K562 (cell line): Measurements from ENCODE around the gene CCR7. TPM values are rescaled to one million over a fixed set of nuclear protein-coding genes. Genes with fewer than 3 reads are reported as not detected.
A peak's percentile ranks its signal among the peaks of the same experiment; 100 is the strongest.

ENCODE experiments used
- ATF6 ChIP-seq: sonication (generic); formaldehyde crosslinking; IDR thresholded peaks from 2 replicates; pipeline ENCODE4 v1.4.0; 2020; ENCODE audit warnings: mild to moderate bottlenecking, missing genetic modification reagents
- CBFB ChIP-seq: sonication (generic); formaldehyde crosslinking; IDR thresholded peaks from 2 replicates; pipeline ENCODE4 v1.4.0; 2020; ENCODE audit warnings: mild to moderate bottlenecking, missing genetic modification reagents
- CREBBP ChIP-seq: IDR thresholded peaks from one replicate; pipeline ENCODE4 v1.6.1; 2012; ENCODE audit warnings: low read depth, mild to moderate bottlenecking, control low read depth, inconsistent platforms, low read length
- ESRRB ChIP-seq: fragments of 250-450 bp; sonication (Bioruptor Pico); IDR thresholded peaks from 2 replicates; pipeline ENCODE4 v1.5.0; 2020; ENCODE audit warnings: mild to moderate bottlenecking, moderate library complexity, borderline replicate concordance
- GATA2 ChIP-seq: sonication (generic); formaldehyde crosslinking; IDR thresholded peaks from 2 replicates; pipeline ENCODE4 v1.4.0; 2020; ENCODE audit warnings: mild to moderate bottlenecking, missing genetic modification reagents
- HMG20A ChIP-seq: fragments of 450-650 bp; formaldehyde crosslinking; conservative IDR thresholded peaks from 2 replicates; pipeline ENCODE4 v1.4.0; 2020; ENCODE audit warnings: mild to moderate bottlenecking, mixed read lengths
- HNRNPLL ChIP-seq: fragments of 200-400 bp; formaldehyde crosslinking; IDR thresholded peaks from 2 replicates; pipeline ENCODE4 v1.6.1; 2017; ENCODE audit warnings: low read length, low read depth, mild to moderate bottlenecking; ENCODE audit not compliant: poor library complexity, severe bottlenecking
- KLF1 ChIP-seq: fragments of 450-650 bp; IDR thresholded peaks from 2 replicates; pipeline ENCODE4 v1.6.1; 2016; ENCODE audit warnings: missing genetic modification characterization, missing compliant biosample characterization
- NONO ChIP-seq, 2 experiments: fragments of 200-400 bp in 1 of 2; fragments of 450-650 bp in 1 of 2; formaldehyde crosslinking in 1 of 2; IDR thresholded peaks; 2 replicates each; pipeline ENCODE4 v1.6.1; 2017; ENCODE audit warnings: low read depth in 2 of 2, mild to moderate bottlenecking in 2 of 2, moderate library complexity in 2 of 2, low read length in 1 of 2
- PTRF ChIP-seq: fragments of 450-650 bp; IDR thresholded peaks from 2 replicates; pipeline ENCODE4 v1.6.1; 2016; ENCODE audit warnings: mild to moderate bottlenecking, missing genetic modification characterization, missing compliant biosample characterization
- RERE ChIP-seq: sonication (generic); formaldehyde crosslinking; IDR thresholded peaks from 2 replicates; pipeline ENCODE4 v1.8.0; 2023; ENCODE audit warnings: missing genetic modification reagents, mild to moderate bottlenecking, borderline replicate concordance
- SIN3A ChIP-seq, 2 experiments: fragments of 150-350 bp in 1 of 2; IDR thresholded peaks; 2 replicates each; pipeline ENCODE4 v1.6.1; 2011 to 2016; ENCODE audit warnings: borderline replicate concordance in 2 of 2, low read depth in 2 of 2, low read length in 2 of 2, mild to moderate bottlenecking in 2 of 2, moderate library complexity in 2 of 2; ENCODE audit not compliant: control insufficient read depth in 1 of 2
- SRF ChIP-seq, 2 experiments: fragments of 250-450, 450-650 bp in 1 of 2; sonication (Bioruptor Pico) in 1 of 2; sonication (generic) in 1 of 2; formaldehyde crosslinking; IDR thresholded peaks; 2 replicates each; pipeline versions ENCODE4 v1.5.0 to v1.5.1; 2020 to 2022; ENCODE audit warnings: mild to moderate bottlenecking in 1 of 2, missing genetic modification reagents in 1 of 2
- TAF7 ChIP-seq: fragments of 450-650 bp; IDR thresholded peaks from 2 replicates; pipeline ENCODE4 v1.6.1; 2016; ENCODE audit warnings: missing genetic modification characterization, missing compliant biosample characterization
- ZNF12 ChIP-seq: sonication (generic); formaldehyde crosslinking; IDR thresholded peaks from 2 replicates; pipeline ENCODE4 v1.4.0; 2020; ENCODE audit warnings: mild to moderate bottlenecking, missing genetic modification reagents
- ZNF224 ChIP-seq: sonication (generic); formaldehyde crosslinking; IDR thresholded peaks from 2 replicates; pipeline ENCODE4 v1.8.0; 2022; ENCODE audit warnings: mild to moderate bottlenecking, missing genetic modification reagents
- polyA plus RNA-seq, 8 experiments: library from polyadenylated mRNA; depleted of rRNA in 4 of 8; stranded (reverse) in 5 of 8; unstranded in 3 of 8; fragments of >200 nt; fragmentation: Nextera tagmentation in 2 of 8; fragmentation: Illumina TruSeq in 1 of 8; extraction: Ambion mirVana in 2 of 8; extraction: Trizol in 1 of 8; gene quantifications; 2 replicates each; pipeline versions ENCODE4 v1.2.1 to v1.2.3, GENCODE V29; 2011 to 2014; ENCODE audit warnings: inconsistent platforms in 1 of 8, missing spikeins in 1 of 8
- total RNA-seq, 7 experiments: library from RNA; depleted of rRNA in 6 of 7; stranded (reverse); fragments of >200 nt in 6 of 7; fragmentation: Illumina TruSeq in 2 of 7; extraction: Trizol in 2 of 7; gene quantifications; 2 replicates each; pipeline versions ENCODE4 v1.2.1 to v1.2.3, GENCODE V29; 2011 to 2021; ENCODE audit warnings: low replicate concordance in 1 of 7
- TF ChIP-seq, protein P1 (sequence below): fragments of 450-650 bp; IDR thresholded peaks from 2 replicates; pipeline ENCODE4 v1.6.1; 2016
- TF ChIP-seq, protein P2 (sequence below): fragments of 250-450 bp; sonication (Bioruptor Pico); IDR thresholded peaks from 2 replicates; pipeline ENCODE4 v1.8.0; 2021; ENCODE audit warnings: moderate library complexity, mild to moderate bottlenecking, inconsistent platforms

CCR7 gene
- total and polyA plus RNA-seq, 9 of the 15 experiments (the other 6 are each of a cell fraction or from before 2014, with no cell fraction given), result 0.14 to 1.4 (median 0.56) TPM

DNA sequence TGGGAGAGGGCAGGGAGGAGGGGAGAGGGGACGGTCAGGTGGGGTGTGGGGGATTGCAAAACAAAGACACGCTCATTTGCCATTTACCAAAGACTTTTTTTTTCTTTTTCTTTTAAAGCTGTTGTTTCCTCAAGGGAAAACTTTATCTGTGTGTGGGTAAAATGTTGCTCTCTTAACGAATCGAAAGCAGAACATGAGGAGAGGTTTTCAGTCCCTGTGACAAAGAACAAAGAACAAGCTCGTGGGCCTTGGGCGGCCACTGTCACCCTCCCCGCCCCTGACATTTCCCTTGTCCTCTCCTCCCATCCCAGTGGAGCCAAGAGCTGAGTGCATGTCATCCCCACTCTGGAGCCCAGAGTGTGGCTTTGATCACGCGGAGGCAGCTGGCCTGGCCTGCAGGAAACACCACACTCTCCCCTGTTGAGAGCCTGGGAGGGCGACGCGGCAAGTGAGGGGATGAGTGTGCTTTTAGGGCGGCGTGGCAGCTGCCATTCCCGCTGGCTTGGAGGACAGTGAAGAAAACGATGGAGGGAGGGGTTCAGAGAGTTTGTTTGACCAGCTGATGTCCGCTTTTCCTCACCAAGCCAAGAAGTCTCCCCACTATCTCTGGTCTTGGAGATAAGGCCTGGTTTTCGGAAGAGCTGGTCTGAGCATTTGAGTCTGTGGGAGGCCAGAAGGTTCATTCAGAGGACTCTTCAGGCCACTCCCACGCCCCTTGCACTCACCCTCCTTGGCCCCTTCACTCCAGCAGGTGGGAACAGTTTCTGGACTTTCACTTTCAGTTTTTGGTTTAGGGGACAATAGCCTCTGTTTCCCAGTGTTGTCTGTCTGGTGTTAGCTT, 11.4 kb downstream of the CCR7 start (continued):
- no peak for TF ChIP-seq RERE (CRISPR knock-in tag)
- TF ChIP-seq GATA2 (CRISPR knock-in tag), result peak; percentile 76
- TF ChIP-seq HNRNPLL, result no peak
- no peak for TF ChIP-seq ESRRB (CRISPR knock-in tag)
- 0 out of 2 replicates have a peak, but pooled peaks have one; percentile 68 for TF ChIP-seq CBFB (CRISPR knock-in tag)
- 0 out of 2 replicates have a peak, but pooled peaks have one; percentile 23 for TF ChIP-seq KLF1 (tag)
- no peak for TF ChIP-seq CREBBP
- TF ChIP-seq, protein P1, sequence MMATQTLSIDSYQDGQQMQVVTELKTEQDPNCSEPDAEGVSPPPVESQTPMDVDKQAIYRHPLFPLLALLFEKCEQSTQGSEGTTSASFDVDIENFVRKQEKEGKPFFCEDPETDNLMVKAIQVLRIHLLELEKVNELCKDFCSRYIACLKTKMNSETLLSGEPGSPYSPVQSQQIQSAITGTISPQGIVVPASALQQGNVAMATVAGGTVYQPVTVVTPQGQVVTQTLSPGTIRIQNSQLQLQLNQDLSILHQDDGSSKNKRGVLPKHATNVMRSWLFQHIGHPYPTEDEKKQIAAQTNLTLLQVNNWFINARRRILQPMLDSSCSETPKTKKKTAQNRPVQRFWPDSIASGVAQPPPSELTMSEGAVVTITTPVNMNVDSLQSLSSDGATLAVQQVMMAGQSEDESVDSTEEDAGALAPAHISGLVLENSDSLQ, result peak; percentile 48; the same call in 1 of the 2 replicates
- peak in 1 of 2 experiments; percentile 75; a peak in 1 of 4 replicates for TF ChIP-seq SIN3A (IDR thresholded peaks at IDR 0.05; ENCODE audit: borderline replicate concordance in 2 of 2, control insufficient read depth in 1 of 2, low read depth in 2 of 2, low read length in 2 of 2)
- TF ChIP-seq TAF7, result peak; percentile 16; the same call in 1 of the 2 replicates
- TF ChIP-seq ZNF12, result no peak
- 0 out of 2 replicates have a peak, but pooled peaks have one; percentile 57 for TF ChIP-seq ATF6 (CRISPR knock-in tag)
- TF ChIP-seq NONO (IDR thresholded peaks at IDR 0.05; ENCODE audit: low read depth in 2 of 2, low read length in 1 of 2), result no peak
- TF ChIP-seq SRF (CRISPR knock-in tag; IDR thresholded peaks at IDR 0.05), result no peak
- TF ChIP-seq PTRF, result no peak
- TF ChIP-seq, protein P2, sequence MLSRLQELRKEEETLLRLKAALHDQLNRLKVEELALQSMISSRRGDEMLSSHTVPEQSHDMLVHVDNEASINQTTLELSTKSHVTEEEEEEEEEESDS (CRISPR knock-in tag), result no peak
- TF ChIP-seq HMG20A, result no peak
- no peak for TF ChIP-seq ZNF224 (CRISPR knock-in tag)
